Right kidney (tissue), 9 donors: ENCODE data around the gene ANKRD28.
"Not testable (repeated sequence)": the region's sequence is repeated elsewhere in the genome, so short reads cannot be mapped to it uniquely, and the experiment has no call there.

Source experiments
- DNase-seq: peaks from one replicate; pipeline ENCODE4 v3.0.0-alpha.2; 2016
- long read RNA-seq, 8 donors: transcript quantifications; one replicate each; lab custom pipeline, GENCODE V29; 2026

The ANKRD28 gene
- long read RNA-seq, donor 1, full-length matches to known transcripts: 2 of 2 reads
- long read RNA-seq, donor 1, partial matches to known transcripts: 0 of 2 reads
- long read RNA-seq, donor 1, other reads (novel, unspliced or antisense): 0 of 2 reads
- long read RNA-seq, donor 2, full-length matches to known transcripts: 2 of 2 reads
- long read RNA-seq, donor 2, partial matches to known transcripts: 0 of 2 reads
- long read RNA-seq, donor 2, other reads (novel, unspliced or antisense): 0 of 2 reads
- long read RNA-seq, donor 3, full-length matches to known transcripts: 1 of 1 reads
- long read RNA-seq, donor 3, partial matches to known transcripts: 0 of 1 reads
- long read RNA-seq, donor 3, other reads (novel, unspliced or antisense): 0 of 1 reads
- long read RNA-seq, donor 4, full-length matches to known transcripts: 4 of 4 reads
- long read RNA-seq, donor 4, partial matches to known transcripts: 0 of 4 reads
- long read RNA-seq, donor 4, other reads (novel, unspliced or antisense): 0 of 4 reads
- long read RNA-seq, donor 5: 0 reads
- long read RNA-seq, donor 6, full-length matches to known transcripts: 1 of 1 reads
- long read RNA-seq, donor 6, partial matches to known transcripts: 0 of 1 reads
- long read RNA-seq, donor 6, other reads (novel, unspliced or antisense): 0 of 1 reads
- long read RNA-seq, donor 7, full-length matches to known transcripts: 2 of 2 reads
- long read RNA-seq, donor 7, partial matches to known transcripts: 0 of 2 reads
- long read RNA-seq, donor 7, other reads (novel, unspliced or antisense): 0 of 2 reads
- long read RNA-seq, donor 8: 0 reads

- DNase-seq: peak; percentile 49
Observed at GRCh38 chr3:15797642-15798303, at the start of gene ANKRD28. Gene ANKRD28 (minus strand): TSS chr3:15797979. CDS start chr3:15796521, 1,458 bp downstream.

DNA sequence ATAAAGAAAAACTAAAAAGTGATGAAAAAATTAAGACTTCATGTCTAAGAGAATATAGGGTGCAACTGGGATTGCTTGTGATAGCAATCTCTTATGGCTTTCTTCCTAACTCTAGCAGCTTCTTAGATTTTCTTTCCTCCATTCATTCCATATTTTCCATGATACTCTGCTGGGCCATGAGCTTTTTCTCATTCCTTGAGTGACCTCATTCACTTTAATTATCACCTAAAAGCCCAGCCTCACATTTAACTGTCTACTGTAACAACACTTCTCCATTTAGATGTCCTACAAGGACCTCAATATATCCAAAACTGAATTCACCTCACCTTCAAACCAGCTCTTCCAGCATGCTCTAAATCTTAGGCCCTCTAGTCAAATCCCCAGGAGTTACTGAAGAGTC, 49.5 kb upstream of the ANKRD28 start:
- no peak for DNase-seq

- DNase-seq: no peak
Observed at GRCh38 chr3:15846606-15847005, 48.8 kb upstream of the ANKRD28 start.

DNA sequence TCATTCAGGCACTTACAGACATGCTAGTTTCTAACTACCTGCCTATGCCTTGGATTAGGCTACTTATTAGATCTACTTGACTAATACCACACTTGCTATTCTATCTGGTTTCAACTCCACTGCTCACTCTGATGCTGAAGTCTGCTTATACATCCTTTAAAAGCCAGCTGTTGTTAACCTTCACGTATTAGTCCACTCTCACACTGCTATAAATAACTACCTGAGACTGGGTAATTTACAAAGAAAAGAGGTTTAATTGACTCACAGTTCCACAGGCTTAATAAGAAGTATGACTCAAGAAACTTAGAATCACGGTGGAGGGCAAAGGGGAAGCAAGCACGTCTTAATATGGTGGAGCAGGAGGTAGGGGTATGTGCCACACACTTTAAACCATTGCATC, 47.7 kb upstream of the ANKRD28 start:
- DNase-seq: no peak

DNA sequence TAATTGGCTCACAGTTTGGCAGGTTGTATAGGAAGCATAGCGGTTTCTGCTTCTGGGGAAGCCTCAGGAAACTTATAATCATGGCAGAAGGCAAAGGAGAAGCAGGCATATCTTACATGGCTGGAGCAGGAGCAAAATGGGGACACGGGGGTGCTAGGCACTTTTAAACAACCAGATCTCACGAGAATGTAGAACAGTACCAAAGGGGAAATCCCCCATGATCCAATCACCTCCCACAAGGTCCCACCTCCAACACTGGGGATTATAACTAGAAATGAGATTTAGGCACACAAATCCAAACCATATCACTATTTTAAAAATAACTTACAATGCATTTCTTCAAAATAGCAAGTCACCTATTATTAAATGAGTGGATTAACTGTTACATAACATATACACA, 47.1 kb upstream of the ANKRD28 start:
- no peak for DNase-seq

GRCh38 chr3:15841091-15841973, 43.6 kb upstream of the ANKRD28 start:
- DNase-seq: not testable (repeated sequence)

GRCh38 chr3:15839568-15839967, 41.8 kb upstream of the ANKRD28 start:
- DNase-seq: no peak

GRCh38 chr3:15831927-15832326, 34.1 kb upstream of the ANKRD28 start:
- DNase-seq: no peak

DNA sequence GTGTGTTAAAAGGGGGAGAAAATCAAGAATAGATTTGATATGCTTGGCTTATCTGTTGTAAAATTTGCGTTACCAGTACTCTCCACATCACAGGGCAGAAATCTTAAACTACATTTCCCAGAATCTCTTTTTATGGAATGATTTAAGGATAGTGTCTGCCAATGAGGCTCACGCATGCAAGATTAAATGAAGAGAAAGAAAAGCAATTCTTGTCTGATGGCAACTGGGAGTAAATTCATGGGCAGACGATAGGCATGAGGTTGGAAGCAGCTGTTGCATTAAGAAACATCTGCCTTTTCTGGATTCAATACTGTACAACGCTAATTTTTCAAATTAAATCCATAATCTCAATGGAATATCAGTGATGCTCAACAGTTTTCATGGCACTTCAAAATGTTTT, 27.2 kb upstream of the ANKRD28 start:
- DNase-seq: no peak

- no peak for DNase-seq
Observed at GRCh38 chr3:15823092-15823491, 25.3 kb upstream of the ANKRD28 start.

DNA sequence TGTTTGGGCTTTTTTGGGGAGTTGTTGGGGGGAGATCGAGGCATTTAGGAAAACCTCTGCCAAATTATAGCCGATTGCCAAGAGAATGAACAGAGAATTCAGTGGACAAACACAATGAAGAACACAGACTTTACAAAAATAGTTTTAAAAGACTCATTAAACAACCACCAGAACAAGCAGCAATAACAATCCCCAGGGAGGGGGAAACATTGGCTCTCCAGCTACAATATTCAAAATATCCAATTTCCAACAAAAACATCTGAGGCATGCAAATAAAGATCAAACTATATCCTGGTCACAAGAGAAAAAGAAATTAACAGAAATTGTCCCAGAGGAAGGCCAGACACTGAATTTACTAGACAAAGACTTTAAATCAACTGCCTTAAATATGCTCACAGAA, 24.5 kb upstream of the ANKRD28 start:
- no peak for DNase-seq

DNA sequence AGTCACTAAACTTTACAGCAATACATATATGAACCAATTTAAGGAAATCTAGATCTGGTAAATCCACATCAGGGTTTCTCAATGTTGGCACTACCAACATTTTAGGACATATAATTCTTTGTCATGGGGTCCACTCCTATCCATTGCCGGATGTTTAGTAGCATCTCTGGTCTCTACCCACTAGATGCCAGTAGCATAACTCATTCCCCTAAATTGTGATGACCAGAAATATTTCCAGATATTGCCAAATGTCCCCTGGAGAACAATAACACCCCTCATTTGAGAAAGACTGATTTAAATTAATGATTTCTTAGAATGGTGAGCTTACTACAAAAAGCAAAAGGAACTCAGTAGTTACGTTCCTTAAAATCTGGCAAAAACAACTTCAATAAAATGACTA, 23.1 kb upstream of the ANKRD28 start:
- DNase-seq: no peak

DNA sequence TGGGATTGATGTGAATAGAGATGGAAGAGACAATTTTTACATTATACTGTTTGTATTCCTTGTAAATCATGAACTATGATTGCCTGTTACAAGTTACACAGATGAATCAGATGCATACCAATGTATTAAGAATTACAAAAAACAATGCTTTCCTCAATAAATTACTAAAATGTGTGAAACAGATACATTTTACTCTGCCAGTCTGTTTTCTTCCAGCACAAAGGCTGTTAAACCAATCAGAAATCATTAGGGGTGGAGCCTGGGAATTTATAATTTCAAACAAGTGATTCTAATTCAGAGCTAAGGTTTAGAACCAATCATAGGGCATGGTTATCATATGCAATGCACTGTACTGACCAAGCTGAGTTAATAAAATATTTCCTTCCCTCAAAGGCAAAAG, 21.8 kb upstream of the ANKRD28 start:
- DNase-seq: no peak

- DNase-seq: no peak
Observed at GRCh38 chr3:15819043-15819442, 21.3 kb upstream of the ANKRD28 start.

- DNase-seq: peak; percentile 10
Observed at GRCh38 chr3:15815696-15816095, 17.9 kb upstream of the ANKRD28 start.

DNA sequence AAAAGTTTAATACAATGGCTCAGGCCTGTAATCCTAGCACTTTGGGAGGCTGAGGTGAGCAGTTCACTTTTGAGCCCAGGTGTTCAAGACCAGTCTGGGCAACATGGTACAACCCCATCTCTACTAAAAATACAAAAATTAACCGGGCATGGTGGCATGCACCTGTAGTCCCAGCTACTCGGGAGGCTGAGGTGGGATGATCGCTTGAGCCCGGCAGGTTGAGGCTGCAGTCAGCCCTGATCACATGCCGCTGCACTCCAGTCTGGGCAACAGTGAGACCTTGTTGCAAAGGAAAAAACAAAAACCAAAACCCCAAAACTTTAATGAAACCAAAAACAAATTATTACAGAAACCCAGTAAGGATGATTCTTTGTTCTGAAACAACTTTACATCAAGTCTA, 15.3 kb upstream of the ANKRD28 start:
- DNase-seq: not testable (repeated sequence)

DNA sequence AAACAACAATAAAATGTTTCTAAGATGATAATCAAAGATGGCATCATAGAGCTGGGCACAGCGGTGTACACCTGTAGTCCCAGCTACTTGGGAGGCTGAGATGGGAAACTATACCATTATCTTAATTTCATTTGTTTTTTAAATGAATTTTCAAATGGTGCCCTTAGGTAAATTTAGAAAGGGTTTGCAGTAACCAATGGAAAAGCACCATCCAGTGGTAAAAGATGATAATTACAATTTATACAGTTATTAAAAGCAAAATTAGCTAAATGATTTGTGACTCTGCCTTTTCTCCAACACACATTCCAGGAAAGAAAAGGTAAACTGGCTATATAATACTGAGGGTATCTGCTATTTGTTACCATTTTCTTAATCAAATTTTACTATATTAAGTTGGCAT, 14.4 kb upstream of the ANKRD28 start:
- DNase-seq: no peak

DNA sequence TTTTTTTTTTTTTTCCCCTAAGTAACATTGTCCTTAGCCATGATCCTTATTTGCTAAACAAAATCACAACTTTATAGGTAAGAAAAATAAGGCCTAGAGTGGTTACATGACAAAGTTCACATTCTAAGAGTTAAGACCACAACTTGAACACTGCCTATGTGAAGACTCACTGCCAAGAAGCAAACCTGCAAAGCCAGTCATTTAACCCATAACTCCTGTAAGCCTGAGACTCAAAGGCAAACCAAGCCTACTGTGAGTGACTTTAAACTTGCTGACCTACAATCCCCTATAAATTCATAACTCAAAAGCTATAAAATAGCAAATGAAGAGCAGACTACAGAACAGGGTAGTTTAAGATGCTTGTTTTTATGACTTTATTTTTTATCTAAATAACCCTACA, 12.9 kb upstream of the ANKRD28 start:
- DNase-seq: no peak

GRCh38 chr3:15809313-15809712, 11.5 kb upstream of the ANKRD28 start:
- no peak for DNase-seq

DNA sequence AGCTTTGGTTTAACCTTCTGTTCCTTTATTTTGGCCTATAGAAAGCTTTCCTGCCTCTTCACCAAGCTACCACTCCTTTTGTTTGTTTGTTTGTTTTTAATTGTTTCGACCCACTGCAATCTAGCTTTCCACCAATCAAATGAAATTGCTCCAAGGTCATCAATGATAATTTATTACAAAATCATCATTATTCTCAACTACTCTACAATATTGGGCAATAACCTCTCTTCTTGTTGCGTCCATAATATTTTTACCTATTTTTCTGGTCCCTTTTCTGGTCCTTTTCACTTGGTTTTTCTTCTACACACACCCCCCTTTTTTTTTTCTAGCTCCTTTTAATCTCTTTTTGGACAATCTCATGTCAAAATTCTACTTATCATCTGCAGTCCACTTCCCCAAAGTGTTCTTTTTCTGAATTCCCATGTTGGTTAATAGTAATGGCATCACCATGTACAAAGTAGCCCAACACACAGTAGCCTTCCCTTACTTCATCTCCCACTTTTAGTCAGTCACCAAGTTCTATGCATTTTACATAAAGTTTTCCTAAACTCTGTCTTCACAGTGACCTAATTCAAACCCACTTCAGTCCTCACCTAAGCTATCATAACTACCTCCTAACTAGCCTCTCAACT, 11.0 kb upstream of the ANKRD28 start:
- DNase-seq: no peak

DNA sequence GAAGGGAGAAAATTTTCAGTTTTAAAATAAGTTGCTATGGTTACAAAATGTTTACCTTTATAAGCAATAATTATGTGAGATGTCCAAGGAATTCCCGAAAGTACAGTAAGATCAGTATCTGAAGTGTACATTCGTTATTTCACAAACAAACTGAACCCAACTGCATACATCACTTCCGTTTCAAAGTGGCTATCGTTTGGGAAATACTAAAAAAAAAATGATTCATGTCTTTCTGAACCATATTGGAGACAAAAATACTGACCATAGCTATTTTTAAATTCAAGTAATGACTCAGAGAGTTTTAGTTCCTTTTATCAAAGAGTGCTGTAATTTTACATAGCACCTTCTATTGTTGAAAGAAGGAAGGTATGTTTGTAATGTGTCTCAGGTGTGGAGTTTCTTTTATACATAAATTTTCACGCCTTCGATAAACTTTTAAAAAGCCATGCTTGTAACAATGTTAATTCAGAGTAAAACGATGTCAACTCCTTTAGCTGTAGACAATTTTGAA, 8.0 kb upstream of the ANKRD28 start:
- no peak for DNase-seq
